CD4-positive, alpha-beta T cell treated with Interleukin-6 for 4 hours (primary cell): ENCODE data around the gene CACNB4.

ENCODE experiments used
- DNase-seq: peaks from one replicate; pipeline ENCODE4 v3.0.0-alpha.2; 2020; ENCODE audit warnings: mixed read lengths

Gene CACNB4

DNA sequence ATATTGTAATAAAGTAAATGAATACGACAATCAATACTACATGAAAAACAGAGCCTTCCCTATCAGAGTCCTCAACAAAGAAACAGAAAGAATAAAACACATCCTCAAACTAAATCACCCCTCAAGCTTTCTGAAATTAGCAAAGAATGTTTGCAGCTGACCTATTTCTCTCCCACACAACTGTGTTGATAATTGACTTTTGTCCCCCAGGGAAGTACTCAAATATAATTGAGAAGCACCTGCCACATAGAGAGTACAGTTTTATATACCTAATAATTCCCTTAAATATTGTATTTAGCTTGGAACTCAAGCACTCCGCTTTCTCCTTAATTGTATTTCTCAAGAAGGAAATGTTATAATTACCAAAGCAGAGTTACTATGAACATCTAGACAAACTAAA is 12.6 kb downstream of the CACNB4 start:
- no peak for DNase-seq

- DNase-seq = no peak
Observed at GRCh38 chr2:152084076-152084475, 14.8 kb downstream of the CACNB4 start.

DNA sequence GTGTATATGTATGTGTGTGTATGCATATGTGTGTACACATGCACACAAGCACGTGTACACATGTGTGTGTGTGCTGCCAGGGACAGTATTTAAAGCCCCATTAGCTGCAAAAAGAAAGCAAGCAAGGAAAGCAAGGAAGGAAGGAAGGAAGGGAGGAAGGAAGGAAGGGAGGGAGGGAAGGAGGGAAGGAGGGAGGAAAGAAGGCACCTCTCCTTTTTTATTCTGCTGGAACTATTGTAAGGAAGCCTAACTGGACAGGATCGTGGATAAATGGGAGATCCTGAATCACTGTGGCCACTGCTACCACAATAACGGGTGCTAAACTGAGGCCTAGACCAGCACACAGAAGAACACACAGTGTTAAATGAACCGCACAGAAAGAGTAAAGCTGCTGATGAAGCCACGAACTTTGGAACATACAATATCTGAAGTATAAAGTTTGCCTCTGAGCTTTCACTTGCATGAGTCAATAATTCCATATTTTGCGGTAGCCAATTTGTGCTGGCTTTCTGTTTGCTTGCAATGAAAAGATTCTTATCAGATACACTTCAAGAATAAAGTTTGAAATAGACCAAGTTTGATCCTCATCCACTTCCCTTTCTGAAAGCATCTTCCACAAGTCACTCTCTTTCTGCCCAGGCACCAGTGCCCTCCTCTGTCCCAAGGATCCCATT is 15.5 kb downstream of the CACNB4 start:
- DNase-seq = no peak

DNA sequence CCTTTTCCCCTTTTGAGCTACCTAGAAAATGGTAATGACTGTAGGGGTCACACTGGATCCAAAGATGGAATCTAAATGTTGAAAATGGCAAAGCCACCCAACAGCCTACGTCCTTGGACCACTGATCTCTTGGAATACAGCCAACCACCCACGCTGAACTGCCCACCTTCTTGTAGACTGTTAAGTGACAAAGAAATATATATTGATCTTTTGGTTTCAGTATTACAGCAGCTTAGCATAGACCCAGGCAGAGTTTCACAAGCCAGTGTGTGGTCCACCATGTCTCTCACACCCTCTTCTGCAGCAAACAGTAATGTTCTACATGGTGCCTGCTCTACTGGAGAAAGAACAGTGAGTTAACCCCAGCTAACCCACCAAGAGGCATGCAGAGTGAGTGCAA is 20.2 kb downstream of the CACNB4 start:
- no peak for DNase-seq

- no peak for DNase-seq
Observed at GRCh38 chr2:152078023-152078422, 20.8 kb downstream of the CACNB4 start.

DNA sequence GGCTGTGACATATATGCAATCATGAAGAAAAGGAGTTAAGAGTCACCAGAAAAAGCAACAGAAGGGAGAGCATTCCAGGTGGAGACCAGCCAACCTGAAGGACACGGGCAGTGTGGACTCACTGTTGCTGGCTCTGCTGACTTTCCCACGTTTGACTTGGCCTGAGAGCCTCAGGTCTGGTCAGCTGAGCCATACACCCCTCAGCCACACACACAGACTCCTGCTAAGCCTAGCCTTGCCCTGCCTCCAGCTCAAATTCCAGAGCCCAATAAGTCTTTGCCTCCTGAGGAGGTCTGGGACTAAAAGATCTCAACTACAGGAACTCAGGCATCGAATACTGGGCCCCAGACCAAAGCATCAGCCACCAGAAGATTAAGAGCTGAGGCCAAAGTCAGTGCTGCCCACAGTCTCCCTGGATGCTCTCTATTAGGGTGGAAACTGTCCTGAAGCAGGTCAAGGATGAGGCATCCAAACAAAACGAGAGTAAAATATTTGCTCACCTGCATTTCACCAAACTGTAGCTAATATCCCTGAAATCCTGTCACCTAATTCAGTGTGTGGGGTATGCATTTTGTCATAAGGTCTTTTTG is 23.3 kb downstream of the CACNB4 start:
- DNase-seq = no peak

DNA sequence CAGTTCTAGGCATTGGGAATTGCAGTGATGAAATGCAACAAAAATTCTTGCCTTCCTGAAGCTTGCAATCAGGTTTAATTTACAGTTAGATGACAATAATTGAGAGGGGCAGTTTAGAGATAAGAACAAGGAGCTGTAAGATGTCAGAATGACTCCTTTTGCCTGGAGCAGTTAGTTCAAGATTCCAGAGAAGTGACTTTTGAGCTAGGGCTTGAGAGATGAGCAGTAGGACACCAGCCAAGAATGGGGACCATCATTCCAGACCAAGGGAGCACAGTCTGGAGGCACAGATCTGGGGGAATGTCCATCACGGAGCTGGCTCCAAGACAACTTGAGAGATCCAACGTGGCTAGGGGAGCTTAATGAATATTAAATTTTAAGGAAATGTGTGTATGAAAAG is 26.8 kb downstream of the CACNB4 start:
- DNase-seq = no peak

DNA sequence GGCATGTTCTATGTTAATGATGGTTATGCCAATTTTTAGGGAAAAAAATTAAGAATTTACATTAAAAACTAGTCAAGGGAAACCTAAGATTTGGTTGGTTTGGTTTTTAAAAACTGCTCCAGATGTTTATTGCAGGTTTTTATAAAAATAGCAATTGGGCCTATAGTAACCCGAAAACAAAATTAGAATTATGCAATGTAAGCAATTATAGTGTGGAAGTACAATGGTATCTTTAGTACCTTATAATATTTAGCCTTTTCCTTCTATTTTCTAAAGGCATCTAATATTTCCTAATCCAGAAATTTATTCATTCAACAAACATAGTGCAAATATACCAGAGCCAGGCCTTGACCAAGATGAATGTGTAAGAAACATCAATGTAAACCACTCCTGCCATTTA is 27.3 kb downstream of the CACNB4 start:
- no peak for DNase-seq

- DNase-seq = no peak
Observed at GRCh38 chr2:152071092-152071491, 27.8 kb downstream of the CACNB4 start.

- DNase-seq = no peak
Observed at GRCh38 chr2:152068226-152068625, 30.6 kb downstream of the CACNB4 start.

- no peak for DNase-seq
Observed at GRCh38 chr2:152067823-152068222, 31.0 kb downstream of the CACNB4 start.

GRCh38 chr2:152065945-152066344 is 32.9 kb downstream of the CACNB4 start:
- DNase-seq = no peak

DNA sequence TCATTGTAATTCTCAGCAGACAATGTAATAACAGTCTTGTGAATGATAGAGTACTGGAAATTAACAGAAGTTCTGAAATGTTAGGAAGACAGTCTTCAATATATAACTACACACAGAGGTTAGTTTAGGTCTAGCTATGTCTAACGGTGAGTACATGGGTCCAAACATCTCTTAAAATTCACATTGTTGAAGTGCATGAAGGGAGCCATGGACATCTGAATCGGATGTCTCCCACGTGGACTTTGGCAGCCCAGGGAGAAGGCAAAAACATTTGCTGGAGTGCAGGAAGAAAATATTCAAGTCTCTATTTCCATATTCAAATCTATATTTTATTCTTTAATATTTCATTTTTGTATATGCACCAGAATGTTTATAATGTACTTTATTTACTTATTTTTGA is 34.8 kb downstream of the CACNB4 start:
- DNase-seq = no peak

- DNase-seq = no peak
Observed at GRCh38 chr2:152063325-152063924, 35.4 kb downstream of the CACNB4 start.

DNA sequence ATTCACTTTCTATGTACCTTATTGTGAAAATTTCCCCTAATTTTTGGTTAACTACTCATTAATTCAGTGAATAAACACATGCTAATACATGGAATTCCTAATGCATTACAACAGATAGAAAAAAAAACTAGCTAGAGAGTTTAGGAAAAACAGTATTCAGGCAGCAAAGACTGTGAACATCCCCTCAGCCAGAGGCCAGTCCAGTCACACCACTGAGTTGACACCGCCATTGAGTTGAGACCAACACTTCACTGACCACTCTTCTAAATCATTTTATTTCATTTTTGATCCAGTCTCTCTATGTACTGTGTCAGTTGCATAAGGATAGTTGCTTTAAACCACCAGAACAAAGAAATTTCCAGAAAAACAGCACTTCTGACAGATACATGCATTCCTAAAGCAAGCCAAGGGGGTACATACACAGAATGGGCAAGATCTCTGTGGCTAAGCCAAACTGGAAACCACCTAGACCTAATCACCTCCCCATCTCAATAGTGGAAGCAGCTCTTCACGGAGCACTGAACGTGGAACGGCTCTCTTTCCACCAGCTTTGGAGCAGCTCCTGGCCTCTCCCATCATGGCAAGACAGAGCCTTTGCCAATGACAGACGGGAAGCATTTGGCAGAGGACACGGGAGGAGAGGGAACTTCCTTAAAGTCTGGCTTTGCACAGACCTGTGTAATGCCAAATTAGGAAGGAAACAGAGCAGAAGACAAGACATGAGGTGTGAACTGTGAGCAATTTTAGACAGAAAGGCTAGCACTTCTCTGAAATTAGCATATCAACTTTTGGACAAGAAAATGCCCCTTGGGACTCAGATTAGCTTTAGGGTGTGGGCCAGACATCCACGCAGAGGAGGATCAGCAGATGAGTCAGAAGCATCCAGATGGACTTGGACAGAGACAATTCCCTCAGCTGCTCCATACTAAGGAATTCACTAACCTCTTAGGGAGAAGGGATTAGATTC is 36.4 kb downstream of the CACNB4 start:
- no peak for DNase-seq

- DNase-seq = no peak
Observed at GRCh38 chr2:152061383-152061782, 37.5 kb downstream of the CACNB4 start.

GRCh38 chr2:152058655-152059054 is 40.2 kb downstream of the CACNB4 start:
- DNase-seq = no peak

DNA sequence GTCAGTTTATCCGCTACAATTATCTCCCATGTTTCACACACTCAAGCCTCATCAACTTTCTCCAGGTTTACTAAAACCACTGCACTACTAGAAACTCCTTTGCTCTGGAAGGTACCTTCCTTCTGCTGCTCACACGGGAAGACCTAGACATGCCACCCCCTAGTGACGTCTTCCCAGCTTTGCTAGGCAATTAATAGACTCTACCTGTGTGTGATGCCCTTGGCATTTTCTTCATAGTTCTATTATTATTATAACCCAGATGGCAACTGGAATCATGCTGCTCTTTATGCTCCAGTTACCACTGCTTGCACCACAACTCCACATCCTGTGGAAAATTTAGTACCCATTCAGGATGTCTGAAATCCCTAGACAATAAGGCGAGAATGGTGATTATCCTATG is 42.4 kb downstream of the CACNB4 start:
- no peak for DNase-seq

DNA sequence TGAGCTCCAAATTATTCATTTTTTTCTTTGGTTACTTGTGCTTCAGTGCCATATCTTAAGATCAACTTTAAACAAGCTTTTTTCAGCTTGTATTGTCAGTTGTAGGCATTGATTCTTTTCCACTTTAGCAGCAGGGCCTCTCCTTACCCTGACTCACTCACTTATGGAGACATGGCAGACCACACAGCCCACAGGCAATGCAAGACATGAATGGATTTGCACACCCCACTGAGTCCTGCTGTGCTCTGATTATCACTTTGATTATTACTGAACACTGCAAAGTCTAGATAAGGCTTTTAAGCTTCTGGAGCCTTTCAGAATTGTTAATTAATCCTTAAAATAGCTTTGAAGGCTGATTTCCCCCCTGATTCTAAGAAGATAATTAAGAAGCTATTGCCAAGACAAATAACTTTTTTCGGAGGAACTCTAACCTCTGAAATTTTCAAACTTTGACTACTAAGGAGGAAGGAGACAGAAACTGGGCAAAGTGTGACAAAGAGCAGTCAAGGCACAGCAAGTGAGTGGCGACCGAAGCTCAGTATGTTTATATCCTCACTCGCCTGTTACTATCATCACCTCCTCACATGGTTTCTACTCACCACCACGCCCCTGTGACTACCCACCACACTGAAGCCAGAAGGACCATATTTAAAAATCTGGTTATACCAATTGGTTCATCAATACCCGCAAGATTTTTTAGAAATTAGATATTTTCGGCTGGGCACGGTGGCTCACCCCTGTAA is 43.3 kb downstream of the CACNB4 start:
- DNase-seq = no peak

DNA sequence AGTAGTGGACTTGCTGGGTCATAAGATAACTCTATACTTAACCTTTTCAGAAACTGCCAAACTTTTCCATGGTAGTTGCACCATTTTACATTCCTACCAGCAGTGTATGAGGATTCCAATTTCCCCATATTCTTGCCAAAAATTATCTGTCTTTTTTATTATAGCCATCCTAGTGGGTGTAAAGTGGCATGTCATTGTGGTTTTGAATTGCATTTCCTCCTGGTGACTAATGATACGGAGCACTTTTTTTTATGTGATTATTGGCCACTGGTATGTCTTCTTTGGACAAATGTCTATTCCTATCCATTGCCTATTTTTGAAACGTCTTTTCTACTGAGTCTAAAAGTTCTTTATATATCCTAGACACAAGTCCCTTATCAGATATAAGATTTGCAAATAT is 44.3 kb downstream of the CACNB4 start:
- no peak for DNase-seq

DNA sequence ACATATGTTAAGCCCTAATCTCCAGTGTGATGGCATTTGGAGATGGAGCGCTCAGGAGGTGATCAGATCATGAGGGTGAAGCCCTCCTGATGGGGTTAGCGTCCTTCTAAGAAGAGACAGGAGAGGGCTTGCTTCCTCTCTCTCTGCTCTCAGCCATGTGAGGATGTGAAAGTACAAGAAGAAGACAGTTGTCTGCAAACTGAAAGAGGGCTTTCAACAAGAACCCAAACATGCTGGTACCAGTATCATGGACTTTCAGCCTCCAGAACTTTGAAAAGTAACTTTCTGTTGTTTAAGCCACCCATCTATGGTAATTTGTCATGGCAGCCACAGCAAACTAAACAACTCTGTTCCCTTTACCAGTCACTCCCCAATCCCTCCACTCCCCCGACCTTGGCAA is 47.4 kb downstream of the CACNB4 start:
- DNase-seq = no peak

DNA sequence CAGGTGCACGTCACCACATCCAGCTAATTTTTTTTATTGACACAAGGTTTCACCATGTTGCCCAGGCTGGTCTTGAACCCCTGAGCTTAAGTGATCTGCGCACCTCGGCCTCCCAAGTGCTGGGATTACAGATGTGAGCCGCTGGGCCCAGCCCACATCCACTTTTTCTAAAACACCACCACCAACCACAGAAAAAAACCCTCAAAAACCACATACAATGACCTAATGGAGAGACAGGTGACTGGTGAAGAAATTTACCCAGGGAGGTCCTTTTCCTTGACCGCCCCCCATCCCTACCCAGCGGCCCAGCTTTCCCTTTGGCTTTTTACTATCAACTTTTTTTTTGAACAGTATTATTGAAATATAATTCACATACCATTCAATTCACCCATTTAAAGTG is 47.9 kb downstream of the CACNB4 start:
- no peak for DNase-seq

DNA sequence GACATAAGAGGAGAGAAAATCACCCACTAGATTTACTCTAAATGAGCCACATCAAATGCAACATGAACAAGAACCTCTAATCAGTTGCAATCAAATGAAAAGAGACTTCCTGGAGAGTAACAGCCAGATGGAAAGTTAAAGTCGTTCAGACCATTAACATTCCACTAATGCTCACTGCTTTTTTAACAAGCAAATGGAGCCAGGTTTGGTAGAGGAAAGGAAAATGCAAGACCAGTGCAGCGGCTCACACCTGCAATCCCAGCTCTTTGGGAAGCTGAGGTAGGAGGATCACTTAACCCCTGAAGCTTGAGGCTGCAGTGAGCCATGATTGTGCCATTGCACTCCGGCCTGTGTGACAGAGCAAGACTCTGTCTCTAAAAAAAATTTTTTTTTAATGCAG is 48.5 kb downstream of the CACNB4 start:
- no peak for DNase-seq
